GM23338 (cell line): ENCODE data around the gene PERM1. TPM values are rescaled to one million over a fixed set of nuclear protein-coding genes. Genes with fewer than 3 reads are reported as not detected.

Source experiments
- ATAC-seq: fragments of 200-7000 bp; cut with Tn5 transposase; 3 replicates; pipeline ENCODE4 v1.9.1; 2020
- DNase-seq: peaks from one replicate; pipeline ENCODE4 v3.0.0-alpha.2; 2015; ENCODE audit warnings: low spot score
- H2AFZ ChIP-seq: fragments of 200-600 bp; sonication (generic); 2 replicates; pipeline ENCODE4 v1.8.0; 2016; ENCODE audit warnings: antibody characterized with exemption, mild to moderate bottlenecking, moderate library complexity
- H3F3A ChIP-seq: fragments of 200-600 bp; sonication (generic); replicated peaks from 2 replicates; pipeline ENCODE4 v1.8.0; 2017; ENCODE audit warnings: antibody characterized with exemption, mixed run types, low read depth
- H3K27ac ChIP-seq: fragments of 200-600 bp; sonication (generic); 2 replicates; pipeline ENCODE4 v1.6.1; 2016; ENCODE audit warnings: low read depth
- H3K27me3 ChIP-seq: fragments of 200-600 bp; sonication (generic); 2 replicates; pipeline ENCODE4 v1.8.0; 2016; ENCODE audit warnings: mild to moderate bottlenecking, mixed run types, moderate library complexity; ENCODE audit not compliant: insufficient read depth
- H3K36me3 ChIP-seq: fragments of 200-600 bp; sonication (generic); 2 replicates; pipeline ENCODE4 v1.8.0; 2016; ENCODE audit warnings: mild to moderate bottlenecking; ENCODE audit not compliant: insufficient read depth
- H3K4me1 ChIP-seq: fragments of 200-600 bp; sonication (generic); 2 replicates; pipeline ENCODE4 v1.8.0; 2016; ENCODE audit warnings: mild to moderate bottlenecking, moderate library complexity; ENCODE audit not compliant: insufficient read depth
- H3K4me2 ChIP-seq: fragments of 200-600 bp; sonication (generic); 2 replicates; pipeline ENCODE4 v1.7.1; 2017; ENCODE audit warnings: mixed run types
- H3K4me3 ChIP-seq: fragments of 200-600 bp; sonication (generic); 2 replicates; pipeline ENCODE4 v1.6.1; 2016; ENCODE audit warnings: mixed run types
- H3K79me2 ChIP-seq: fragments of 200-600 bp; sonication (generic); replicated peaks from 2 replicates; pipeline ENCODE4 v1.8.0; 2017; ENCODE audit warnings: mild to moderate bottlenecking; ENCODE audit not compliant: insufficient read depth
- H3K9me2 ChIP-seq: fragments of 200-600 bp; sonication (generic); 2 replicates; pipeline ENCODE4 v1.8.0; 2017; ENCODE audit not compliant: insufficient read depth
- H4K20me1 ChIP-seq: fragments of 200-600 bp; sonication (generic); replicated peaks from 2 replicates; pipeline ENCODE4 v1.8.0; 2017; ENCODE audit warnings: mild to moderate bottlenecking; ENCODE audit not compliant: insufficient read depth
- H3K27ac Mint-ChIP-seq: 2 replicates; pipeline ENCODE4 v1.8.0; 2020; ENCODE audit warnings: inconsistent platforms, mild to moderate bottlenecking, moderate library complexity, mixed read lengths
- H3K27me3 Mint-ChIP-seq: 3 replicates; pipeline ENCODE4 v1.8.0; 2022; ENCODE audit warnings: low read depth, mild to moderate bottlenecking, moderate library complexity, mixed read lengths, inconsistent platforms; ENCODE audit not compliant: insufficient read depth, poor library complexity
- H3K36me3 Mint-ChIP-seq: 3 replicates; pipeline ENCODE4 v1.8.0; 2021; ENCODE audit warnings: low read depth, mild to moderate bottlenecking, inconsistent platforms, moderate library complexity, mixed read lengths
- H3K4me1 Mint-ChIP-seq: 3 replicates; pipeline ENCODE4 v1.8.0; 2020; ENCODE audit warnings: mild to moderate bottlenecking, inconsistent platforms, mixed read lengths
- H3K4me3 Mint-ChIP-seq: 3 replicates; pipeline ENCODE4 v1.8.0; 2021; ENCODE audit warnings: moderate library complexity, mild to moderate bottlenecking, inconsistent platforms, mixed read lengths
- H3K9me3 Mint-ChIP-seq: 3 replicates; pipeline ENCODE4 v1.8.0; 2020; ENCODE audit warnings: moderate library complexity, mild to moderate bottlenecking, inconsistent platforms, mixed read lengths
- JUNB ChIP-seq: IDR thresholded peaks from one replicate; pipeline ENCODE4 v1.6.1; 2016; ENCODE audit warnings: antibody characterized with exemption; ENCODE audit not compliant: unreplicated experiment
- POLR2AphosphoS5 ChIP-seq: IDR thresholded peaks from 2 replicates; pipeline ENCODE4 v1.6.1; 2016; ENCODE audit warnings: antibody characterized with exemption, low read depth
- STAT1 ChIP-seq: IDR thresholded peaks from one replicate; pipeline ENCODE4 v1.6.1; 2016; ENCODE audit warnings: antibody characterized with exemption; ENCODE audit not compliant: unreplicated experiment
- ZNF331 ChIP-seq: fragments of 250-450 bp; sonication (Bioruptor Pico); IDR thresholded peaks from 2 replicates; pipeline ENCODE4 v1.5.0; 2020; ENCODE audit warnings: low read depth, mild to moderate bottlenecking, moderate library complexity
- polyA plus RNA-seq: library from polyadenylated mRNA; unstranded; fragments of >200 nt; fragmentation: Nextera tagmentation; extraction: Ambion mirVana; gene quantifications from 2 replicates; pipeline ENCODE4 v1.2.1, GENCODE V29; 2016
- total RNA-seq: library from RNA; depleted of rRNA; stranded (reverse); fragments of >200 nt; shearing (Covaris generic); gene quantifications from 2 replicates; pipeline ENCODE4 v1.2.3, GENCODE V29; 2014
- TF ChIP-seq, protein P1 (sequence below): fragments of 250-450 bp; sonication (Bioruptor Pico); IDR thresholded peaks from 2 replicates; pipeline ENCODE4 v1.5.0; 2020; ENCODE audit warnings: mild to moderate bottlenecking, moderate library complexity
- TF ChIP-seq, protein P2 (sequence below), 2 experiments: fragments of 200-600 bp in 1 of 2; sonication (generic) in 1 of 2; conservative IDR thresholded peaks; 2 replicates each; pipeline versions ENCODE4 v1.5.1 to v1.6.1; 2016 to 2017; ENCODE audit warnings: antibody characterized with exemption in 2 of 2, low read depth in 2 of 2, mild to moderate bottlenecking in 2 of 2, moderate library complexity in 1 of 2
- TF ChIP-seq, protein P3 (sequence below): IDR thresholded peaks from 2 replicates; pipeline ENCODE4 v1.6.1; 2016; ENCODE audit warnings: antibody characterized with exemption
- TF ChIP-seq, protein P4 (sequence below): IDR thresholded peaks from one replicate; pipeline ENCODE4 v1.6.1; 2018; ENCODE audit warnings: antibody characterized with exemption; ENCODE audit not compliant: unreplicated experiment

The PERM1 gene
- total and polyA plus RNA-seq, 2 experiments from 2014 or later: 1.1 TPM; not detected in 1

DNA sequence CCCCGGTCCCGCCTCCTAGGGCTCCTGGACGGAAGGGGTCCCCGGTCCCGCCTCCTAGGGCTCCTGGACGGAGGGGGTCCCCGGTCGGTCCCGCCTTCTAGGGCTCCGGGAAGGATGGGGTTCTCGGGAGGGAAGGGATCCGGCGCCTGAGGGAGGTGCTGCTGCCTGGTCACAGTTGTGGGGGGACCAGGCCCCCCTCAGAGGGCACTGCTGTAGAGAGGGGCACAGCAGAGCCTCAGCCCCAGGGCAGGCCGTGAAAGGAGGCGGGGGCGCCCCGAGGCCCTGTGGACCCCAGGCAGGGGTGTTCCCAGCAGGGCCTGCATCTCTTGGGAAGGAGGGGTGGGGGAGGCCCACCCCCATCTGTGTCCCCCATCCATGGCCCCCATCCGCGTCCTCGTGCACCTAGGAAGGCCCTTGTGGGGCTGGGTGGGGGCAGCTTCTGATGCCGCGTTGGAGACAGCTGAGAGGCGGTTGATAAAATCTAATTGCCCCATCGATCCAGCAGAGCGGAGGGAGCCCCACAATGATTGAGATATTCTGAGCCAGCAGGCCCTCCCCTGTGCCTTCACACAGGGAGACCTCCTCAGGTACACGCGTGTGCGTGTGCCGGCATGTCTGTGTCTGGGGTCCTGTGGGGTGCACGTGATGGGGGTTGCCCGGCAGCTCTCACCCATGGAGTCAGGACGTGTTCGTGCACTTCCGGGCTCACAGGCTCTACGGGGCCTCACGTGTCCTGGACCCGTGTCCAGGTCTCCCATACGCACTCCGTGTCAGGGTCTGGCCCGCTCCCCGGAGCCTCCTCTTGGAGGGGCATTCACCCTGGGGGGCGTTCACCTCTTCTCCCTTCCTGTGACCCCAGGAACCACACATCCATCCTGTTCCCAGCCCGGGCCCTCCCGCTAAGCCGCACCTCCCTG, 45.3 kb downstream of the PERM1 start (continued):
- TF ChIP-seq, protein P1, sequence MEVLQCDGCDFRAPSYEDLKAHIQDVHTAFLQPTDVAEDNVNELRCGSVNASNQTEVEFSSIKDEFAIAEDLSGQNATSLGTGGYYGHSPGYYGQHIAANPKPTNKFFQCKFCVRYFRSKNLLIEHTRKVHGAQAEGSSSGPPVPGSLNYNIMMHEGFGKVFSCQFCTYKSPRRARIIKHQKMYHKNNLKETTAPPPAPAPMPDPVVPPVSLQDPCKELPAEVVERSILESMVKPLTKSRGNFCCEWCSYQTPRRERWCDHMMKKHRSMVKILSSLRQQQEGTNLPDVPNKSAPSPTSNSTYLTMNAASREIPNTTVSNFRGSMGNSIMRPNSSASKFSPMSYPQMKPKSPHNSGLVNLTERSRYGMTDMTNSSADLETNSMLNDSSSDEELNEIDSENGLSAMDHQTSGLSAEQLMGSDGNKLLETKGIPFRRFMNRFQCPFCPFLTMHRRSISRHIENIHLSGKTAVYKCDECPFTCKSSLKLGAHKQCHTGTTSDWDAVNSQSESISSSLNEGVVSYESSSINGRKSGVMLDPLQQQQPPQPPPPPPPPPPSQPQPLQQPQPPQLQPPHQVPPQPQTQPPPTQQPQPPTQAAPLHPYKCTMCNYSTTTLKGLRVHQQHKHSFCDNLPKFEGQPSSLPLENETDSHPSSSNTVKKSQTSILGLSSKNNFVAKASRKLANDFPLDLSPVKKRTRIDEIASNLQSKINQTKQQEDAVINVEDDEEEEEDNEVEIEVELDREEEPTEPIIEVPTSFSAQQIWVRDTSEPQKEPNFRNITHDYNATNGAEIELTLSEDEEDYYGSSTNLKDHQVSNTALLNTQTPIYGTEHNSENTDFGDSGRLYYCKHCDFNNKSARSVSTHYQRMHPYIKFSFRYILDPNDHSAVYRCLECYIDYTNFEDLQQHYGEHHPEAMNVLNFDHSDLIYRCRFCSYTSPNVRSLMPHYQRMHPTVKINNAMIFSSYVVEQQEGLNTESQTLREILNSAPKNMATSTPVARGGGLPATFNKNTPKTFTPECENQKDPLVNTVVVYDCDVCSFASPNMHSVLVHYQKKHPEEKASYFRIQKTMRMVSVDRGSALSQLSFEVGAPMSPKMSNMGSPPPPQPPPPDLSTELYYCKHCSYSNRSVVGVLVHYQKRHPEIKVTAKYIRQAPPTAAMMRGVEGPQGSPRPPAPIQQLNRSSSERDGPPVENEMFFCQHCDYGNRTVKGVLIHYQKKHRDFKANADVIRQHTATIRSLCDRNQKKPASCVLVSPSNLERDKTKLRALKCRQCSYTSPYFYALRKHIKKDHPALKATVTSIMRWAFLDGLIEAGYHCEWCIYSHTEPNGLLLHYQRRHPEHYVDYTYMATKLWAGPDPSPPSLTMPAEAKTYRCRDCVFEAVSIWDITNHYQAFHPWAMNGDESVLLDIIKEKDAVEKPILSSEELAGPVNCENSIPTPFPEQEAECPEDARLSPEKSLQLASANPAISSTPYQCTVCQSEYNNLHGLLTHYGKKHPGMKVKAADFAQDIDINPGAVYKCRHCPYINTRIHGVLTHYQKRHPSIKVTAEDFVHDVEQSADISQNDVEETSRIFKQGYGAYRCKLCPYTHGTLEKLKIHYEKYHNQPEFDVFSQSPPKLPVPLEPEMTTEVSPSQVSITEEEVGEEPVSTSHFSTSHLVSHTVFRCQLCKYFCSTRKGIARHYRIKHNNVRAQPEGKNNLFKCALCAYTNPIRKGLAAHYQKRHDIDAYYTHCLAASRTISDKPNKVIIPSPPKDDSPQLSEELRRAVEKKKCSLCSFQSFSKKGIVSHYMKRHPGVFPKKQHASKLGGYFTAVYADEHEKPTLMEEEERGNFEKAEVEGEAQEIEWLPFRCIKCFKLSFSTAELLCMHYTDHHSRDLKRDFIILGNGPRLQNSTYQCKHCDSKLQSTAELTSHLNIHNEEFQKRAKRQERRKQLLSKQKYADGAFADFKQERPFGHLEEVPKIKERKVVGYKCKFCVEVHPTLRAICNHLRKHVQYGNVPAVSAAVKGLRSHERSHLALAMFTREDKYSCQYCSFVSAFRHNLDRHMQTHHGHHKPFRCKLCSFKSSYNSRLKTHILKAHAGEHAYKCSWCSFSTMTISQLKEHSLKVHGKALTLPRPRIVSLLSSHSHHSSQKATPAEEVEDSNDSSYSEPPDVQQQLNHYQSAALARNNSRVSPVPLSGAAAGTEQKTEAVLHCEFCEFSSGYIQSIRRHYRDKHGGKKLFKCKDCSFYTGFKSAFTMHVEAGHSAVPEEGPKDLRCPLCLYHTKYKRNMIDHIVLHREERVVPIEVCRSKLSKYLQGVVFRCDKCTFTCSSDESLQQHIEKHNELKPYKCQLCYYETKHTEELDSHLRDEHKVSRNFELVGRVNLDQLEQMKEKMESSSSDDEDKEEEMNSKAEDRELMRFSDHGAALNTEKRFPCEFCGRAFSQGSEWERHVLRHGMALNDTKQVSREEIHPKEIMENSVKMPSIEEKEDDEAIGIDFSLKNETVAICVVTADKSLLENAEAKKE (CRISPR knock-in tag): no peak
- TF ChIP-seq JUNB: no peak
- no peak for TF ChIP-seq POLR2AphosphoS5

DNA sequence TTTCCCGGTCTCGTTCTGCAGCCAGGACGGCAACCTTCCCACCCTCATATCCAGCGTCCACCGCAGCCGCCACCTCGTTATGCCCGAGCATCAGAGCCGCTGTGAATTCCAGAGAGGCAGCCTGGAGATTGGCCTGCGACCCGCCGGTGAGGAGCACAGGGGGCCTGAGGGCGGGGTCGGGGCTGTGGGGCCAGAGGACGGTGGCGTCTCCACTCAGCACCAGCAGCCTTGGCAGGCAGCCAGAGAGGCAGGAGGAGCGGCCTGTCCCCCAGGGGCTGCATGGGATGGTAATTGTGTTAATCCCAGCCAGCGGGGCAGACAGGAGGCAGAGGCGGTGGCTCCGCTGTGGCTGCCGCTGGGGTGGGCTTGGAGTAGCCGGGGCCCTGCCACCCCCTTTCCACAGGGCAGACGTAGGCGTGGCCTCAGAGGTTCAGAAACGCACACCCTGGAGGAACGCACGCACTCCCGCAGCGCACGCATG, 46.1 kb downstream of the PERM1 start:
- DNase-seq: peak; percentile 44
- TF ChIP-seq STAT1 (no peak), JUNB (no peak), ZNF331 (no peak)
- TF ChIP-seq, protein P2, sequence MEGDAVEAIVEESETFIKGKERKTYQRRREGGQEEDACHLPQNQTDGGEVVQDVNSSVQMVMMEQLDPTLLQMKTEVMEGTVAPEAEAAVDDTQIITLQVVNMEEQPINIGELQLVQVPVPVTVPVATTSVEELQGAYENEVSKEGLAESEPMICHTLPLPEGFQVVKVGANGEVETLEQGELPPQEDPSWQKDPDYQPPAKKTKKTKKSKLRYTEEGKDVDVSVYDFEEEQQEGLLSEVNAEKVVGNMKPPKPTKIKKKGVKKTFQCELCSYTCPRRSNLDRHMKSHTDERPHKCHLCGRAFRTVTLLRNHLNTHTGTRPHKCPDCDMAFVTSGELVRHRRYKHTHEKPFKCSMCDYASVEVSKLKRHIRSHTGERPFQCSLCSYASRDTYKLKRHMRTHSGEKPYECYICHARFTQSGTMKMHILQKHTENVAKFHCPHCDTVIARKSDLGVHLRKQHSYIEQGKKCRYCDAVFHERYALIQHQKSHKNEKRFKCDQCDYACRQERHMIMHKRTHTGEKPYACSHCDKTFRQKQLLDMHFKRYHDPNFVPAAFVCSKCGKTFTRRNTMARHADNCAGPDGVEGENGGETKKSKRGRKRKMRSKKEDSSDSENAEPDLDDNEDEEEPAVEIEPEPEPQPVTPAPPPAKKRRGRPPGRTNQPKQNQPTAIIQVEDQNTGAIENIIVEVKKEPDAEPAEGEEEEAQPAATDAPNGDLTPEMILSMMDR (conservative IDR thresholded peaks at IDR 0.05; ENCODE audit: low read depth in 2 of 2): no peak
- TF ChIP-seq, protein P3, sequence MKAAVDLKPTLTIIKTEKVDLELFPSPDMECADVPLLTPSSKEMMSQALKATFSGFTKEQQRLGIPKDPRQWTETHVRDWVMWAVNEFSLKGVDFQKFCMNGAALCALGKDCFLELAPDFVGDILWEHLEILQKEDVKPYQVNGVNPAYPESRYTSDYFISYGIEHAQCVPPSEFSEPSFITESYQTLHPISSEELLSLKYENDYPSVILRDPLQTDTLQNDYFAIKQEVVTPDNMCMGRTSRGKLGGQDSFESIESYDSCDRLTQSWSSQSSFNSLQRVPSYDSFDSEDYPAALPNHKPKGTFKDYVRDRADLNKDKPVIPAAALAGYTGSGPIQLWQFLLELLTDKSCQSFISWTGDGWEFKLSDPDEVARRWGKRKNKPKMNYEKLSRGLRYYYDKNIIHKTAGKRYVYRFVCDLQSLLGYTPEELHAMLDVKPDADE: no peak
- TF ChIP-seq, protein P4, sequence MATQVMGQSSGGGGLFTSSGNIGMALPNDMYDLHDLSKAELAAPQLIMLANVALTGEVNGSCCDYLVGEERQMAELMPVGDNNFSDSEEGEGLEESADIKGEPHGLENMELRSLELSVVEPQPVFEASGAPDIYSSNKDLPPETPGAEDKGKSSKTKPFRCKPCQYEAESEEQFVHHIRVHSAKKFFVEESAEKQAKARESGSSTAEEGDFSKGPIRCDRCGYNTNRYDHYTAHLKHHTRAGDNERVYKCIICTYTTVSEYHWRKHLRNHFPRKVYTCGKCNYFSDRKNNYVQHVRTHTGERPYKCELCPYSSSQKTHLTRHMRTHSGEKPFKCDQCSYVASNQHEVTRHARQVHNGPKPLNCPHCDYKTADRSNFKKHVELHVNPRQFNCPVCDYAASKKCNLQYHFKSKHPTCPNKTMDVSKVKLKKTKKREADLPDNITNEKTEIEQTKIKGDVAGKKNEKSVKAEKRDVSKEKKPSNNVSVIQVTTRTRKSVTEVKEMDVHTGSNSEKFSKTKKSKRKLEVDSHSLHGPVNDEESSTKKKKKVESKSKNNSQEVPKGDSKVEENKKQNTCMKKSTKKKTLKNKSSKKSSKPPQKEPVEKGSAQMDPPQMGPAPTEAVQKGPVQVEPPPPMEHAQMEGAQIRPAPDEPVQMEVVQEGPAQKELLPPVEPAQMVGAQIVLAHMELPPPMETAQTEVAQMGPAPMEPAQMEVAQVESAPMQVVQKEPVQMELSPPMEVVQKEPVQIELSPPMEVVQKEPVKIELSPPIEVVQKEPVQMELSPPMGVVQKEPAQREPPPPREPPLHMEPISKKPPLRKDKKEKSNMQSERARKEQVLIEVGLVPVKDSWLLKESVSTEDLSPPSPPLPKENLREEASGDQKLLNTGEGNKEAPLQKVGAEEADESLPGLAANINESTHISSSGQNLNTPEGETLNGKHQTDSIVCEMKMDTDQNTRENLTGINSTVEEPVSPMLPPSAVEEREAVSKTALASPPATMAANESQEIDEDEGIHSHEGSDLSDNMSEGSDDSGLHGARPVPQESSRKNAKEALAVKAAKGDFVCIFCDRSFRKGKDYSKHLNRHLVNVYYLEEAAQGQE: no peak

More for the DNA sequence above, 46.1 kb downstream of the PERM1 start:
- Histone ChIP-seq H2AFZ (no peak overlapping the region), H3K27me3 (peaks cover 85% of the 10 kb centered on the region), H3F3A (no peaks in the 10 kb centered on the region), H3K4me3 (0 out of 2 replicates have a peak overlapping the region, but pooled peaks have one; percentile 13), H3K36me3 (no peaks in the 10 kb centered on the region), H4K20me1 (no peaks in the 10 kb centered on the region), H3K79me2 (no peaks in the 10 kb centered on the region), H3K4me2 (peak overlapping the region; percentile 38; the same call in 1 of the 2 replicates), H3K4me1 (no peaks in the 10 kb centered on the region; the same call in 1 of the 2 replicates), H3K9me2 (no peaks in the 10 kb centered on the region), H3K27ac (no peak overlapping the region)
- H3K27ac Mint-ChIP-seq: no peak overlapping the region
- H3K9me3 Mint-ChIP-seq: no peaks in the 10 kb centered on the region; the same call in 2 of the 3 replicates
- H3K36me3 Mint-ChIP-seq: no peaks in the 10 kb centered on the region
- no peak overlapping the region for H3K4me3 Mint-ChIP-seq
- peaks cover 13% of the 10 kb centered on the region for H3K4me1 Mint-ChIP-seq
- peak; percentile 34 for ATAC-seq
- peaks cover 78% of the 10 kb centered on the region for H3K27me3 Mint-ChIP-seq
